Right atrium auricular region (tissue), 2 donors: ENCODE measurements around the gene GREM2. TPM values are rescaled to one million over a fixed set of nuclear protein-coding genes. Genes with fewer than 3 reads are reported as not detected.

Source experiments
- DNase-seq: peaks from one replicate; pipeline ENCODE4 v3.0.0-alpha.2; 2019; ENCODE audit warnings: low spot score
- H3K27ac ChIP-seq, 2 donors: fragments of 200-600 bp; sonication (generic); 1 replicate in 1 of 2; 2 replicates in 1 of 2; pipeline ENCODE4 v1.5.1; 2016 to 2019
- H3K27me3 ChIP-seq, 2 donors: fragments of 200-600 bp; sonication (generic); one replicate each; pipeline versions ENCODE4 v1.5.1 to v1.6.0; 2017 to 2019
- H3K36me3 ChIP-seq: fragments of 200-600 bp; sonication (generic); one replicate; pipeline ENCODE4 v1.5.1; 2016
- H3K4me1 ChIP-seq, 2 donors: fragments of 200-600 bp; sonication (generic); one replicate each; pipeline versions ENCODE4 v1.5.1 to v1.6.0; 2017 to 2019
- H3K4me3 ChIP-seq, 2 donors: fragments of 200-600 bp; sonication (generic); 1 replicate in 1 of 2; 2 replicates in 1 of 2; pipeline ENCODE4 v1.5.1; 2017 to 2019; ENCODE audit warnings: mild to moderate bottlenecking in 1 of 2, moderate library complexity in 1 of 2
- H3K9me3 ChIP-seq, 2 donors: fragments of 200-600 bp; sonication (generic); one replicate each; pipeline ENCODE4 v1.5.1; 2019
- CTCF ChIP-seq, 2 donors: fragments of 200-600 bp; sonication (generic); IDR thresholded peaks; one replicate each; pipeline ENCODE4 v1.5.1; 2019; ENCODE audit warnings: antibody characterized with exemption in 2 of 2
- total RNA-seq, 2 donors: library from RNA; depleted of rRNA; stranded (reverse); fragments of >200 nt; gene quantifications; one replicate each; pipeline ENCODE4 v1.1.0, GENCODE V29; 2016

The GREM2 gene
- total RNA-seq, 2 donors from 2014 or later: not detected

DNA sequence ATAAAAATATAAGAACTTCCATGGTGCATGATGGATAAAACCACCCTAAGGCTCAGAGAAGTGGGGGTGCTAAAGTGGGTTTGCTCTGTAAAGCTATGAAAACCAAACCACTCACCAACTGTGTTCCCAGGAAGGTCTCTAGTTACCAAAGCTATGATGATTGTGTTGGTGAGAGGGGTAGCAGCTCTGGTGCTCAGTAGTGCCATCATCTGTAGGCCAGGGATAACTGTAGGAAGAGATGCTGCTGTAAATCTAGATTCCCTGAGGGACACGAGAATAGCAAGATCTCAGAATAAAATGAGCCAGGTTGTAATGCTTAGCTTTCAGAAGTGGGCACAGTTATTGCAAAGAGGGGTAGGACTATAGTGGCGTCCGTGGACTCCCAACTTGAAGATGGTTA, 124.5 kb downstream of the GREM2 start:
- no peaks in the 10 kb centered on the region for H3K27me3 ChIP-seq
- DNase-seq: no peak
- H3K9me3 ChIP-seq: no peaks in the 10 kb centered on the region
- H3K27ac ChIP-seq: no peak overlapping the region
- H3K4me3 ChIP-seq: no peak overlapping the region
- H3K4me1 ChIP-seq: no peaks in the 10 kb centered on the region
- no peak for TF ChIP-seq CTCF (IDR thresholded peaks at IDR 0.05)
- H3K36me3 ChIP-seq: no peaks in the 10 kb centered on the region

DNA sequence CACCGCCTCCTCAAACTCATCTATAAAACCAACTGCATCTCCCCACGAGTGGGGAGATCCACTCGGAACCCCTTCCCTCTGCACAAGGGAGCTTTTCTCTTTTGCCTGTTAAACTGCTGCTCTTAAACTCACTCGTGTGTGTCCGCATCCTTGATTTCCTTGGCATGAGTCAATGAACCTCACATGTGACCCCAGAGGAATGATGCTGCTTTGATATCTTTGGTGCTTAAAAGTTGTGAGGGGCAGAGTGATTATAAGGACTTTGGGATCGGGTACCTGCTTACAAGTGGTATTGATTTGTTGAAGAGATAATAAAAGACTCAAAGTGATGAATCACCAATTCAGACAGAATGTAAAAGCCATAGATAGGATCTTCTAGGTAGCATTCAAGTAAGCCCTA, 125.3 kb downstream of the GREM2 start:
- Histone ChIP-seq H3K4me3 (no peak overlapping the region), H3K27me3 (no peaks in the 10 kb centered on the region), H3K4me1 (no peaks in the 10 kb centered on the region), H3K9me3 (no peaks in the 10 kb centered on the region), H3K27ac (no peak overlapping the region), H3K36me3 (no peaks in the 10 kb centered on the region)
- DNase-seq: no peak
- no peak for TF ChIP-seq CTCF (IDR thresholded peaks at IDR 0.05)

GRCh38 chr1:240484804-240485443, 127.0 kb downstream of the GREM2 start:
- H3K27me3 ChIP-seq: no peaks in the 10 kb centered on the region
- no peak for DNase-seq
- no peaks in the 10 kb centered on the region for H3K4me1 ChIP-seq
- no peak overlapping the region for H3K27ac ChIP-seq
- TF ChIP-seq CTCF (IDR thresholded peaks at IDR 0.05): no peak
- no peaks in the 10 kb centered on the region for H3K9me3 ChIP-seq
- H3K36me3 ChIP-seq: no peaks in the 10 kb centered on the region
- no peak overlapping the region for H3K4me3 ChIP-seq

DNA sequence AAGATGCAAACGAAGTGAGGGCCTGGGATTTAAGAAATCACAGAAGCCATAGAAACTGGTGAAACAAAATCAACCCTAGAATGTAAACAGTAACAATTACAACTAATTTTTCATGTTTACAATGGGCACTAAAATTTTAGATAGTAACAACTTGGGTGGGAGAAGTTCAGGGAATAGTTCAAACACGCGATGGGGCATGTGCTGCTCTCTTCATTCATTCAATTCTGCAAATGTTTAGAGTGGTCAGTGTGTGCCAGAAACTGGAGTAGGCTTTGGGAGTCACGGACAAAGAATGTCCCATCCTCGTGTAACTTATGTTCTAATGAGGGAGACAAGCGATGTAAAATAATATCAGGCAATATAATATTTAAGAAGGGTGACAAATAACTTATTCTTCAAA, 133.4 kb downstream of the GREM2 start:
- Histone ChIP-seq H3K4me1 (no peaks in the 10 kb centered on the region), H3K27me3 (no peaks in the 10 kb centered on the region), H3K36me3 (no peaks in the 10 kb centered on the region), H3K4me3 (no peak overlapping the region), H3K9me3 (no peaks in the 10 kb centered on the region), H3K27ac (no peak overlapping the region)
- no peak for TF ChIP-seq CTCF (IDR thresholded peaks at IDR 0.05)
- DNase-seq: no peak

DNA sequence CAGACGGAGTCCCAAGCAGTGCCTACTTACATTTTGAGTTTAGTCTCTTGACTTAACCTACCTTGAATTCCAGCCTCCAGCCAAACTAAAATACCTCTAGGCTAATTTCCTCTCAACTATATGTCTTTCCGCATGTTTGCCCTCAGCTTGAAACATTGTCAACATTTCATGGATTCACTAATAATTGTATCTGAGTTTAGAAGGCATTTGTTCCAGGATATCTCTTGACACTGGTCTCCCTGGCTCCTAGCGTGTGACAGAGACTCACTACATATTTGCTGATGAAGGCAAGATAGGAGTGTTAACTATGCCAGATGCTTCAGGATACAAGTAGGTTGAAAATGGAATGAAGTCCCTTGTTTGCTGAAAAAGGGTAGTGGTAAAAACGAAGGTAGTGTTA, 136.1 kb downstream of the GREM2 start:
- TF ChIP-seq CTCF (IDR thresholded peaks at IDR 0.05): no peak

DNA sequence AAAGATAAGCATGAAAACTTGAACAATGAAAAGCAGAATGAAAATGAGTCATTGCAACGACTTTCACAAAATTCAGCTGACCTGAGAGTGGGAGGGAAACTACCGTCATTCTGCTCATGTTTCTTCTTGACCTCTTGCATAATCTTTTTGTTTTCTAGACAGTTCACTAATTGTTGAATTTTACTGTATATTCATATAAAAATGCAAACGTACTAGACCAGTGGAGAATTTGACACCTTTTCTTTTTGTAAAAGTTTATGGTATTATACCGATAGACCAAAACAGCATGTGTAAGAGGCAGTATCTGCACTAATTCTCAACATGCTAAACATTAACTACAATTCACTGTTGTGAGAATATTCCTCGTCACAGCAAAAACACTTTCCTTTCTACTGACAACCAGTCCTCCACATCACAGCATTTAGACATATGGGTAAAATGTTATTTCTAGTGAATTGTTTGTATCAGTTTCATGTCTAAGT, 137.8 kb downstream of the GREM2 start:
- Histone ChIP-seq H3K27me3 (no peaks in the 10 kb centered on the region), H3K36me3 (no peaks in the 10 kb centered on the region), H3K4me1 (no peaks in the 10 kb centered on the region)

More for the DNA sequence above, 136.1 kb downstream of the GREM2 start:
- Histone ChIP-seq H3K27ac (no peak overlapping the region), H3K9me3 (no peaks in the 10 kb centered on the region), H3K27me3 (no peaks in the 10 kb centered on the region), H3K36me3 (no peaks in the 10 kb centered on the region), H3K4me3 (no peak overlapping the region), H3K4me1 (no peaks in the 10 kb centered on the region)
- no peak for DNase-seq

More for the DNA sequence above, 137.8 kb downstream of the GREM2 start:
- no peak for DNase-seq
- Histone ChIP-seq H3K4me3 (no peak overlapping the region), H3K9me3 (no peaks in the 10 kb centered on the region), H3K27ac (no peak overlapping the region)
- no peak for TF ChIP-seq CTCF (IDR thresholded peaks at IDR 0.05)
